ENCODE measurements around the gene DDR1. TPM values are rescaled to one million over a fixed set of nuclear protein-coding genes. Genes with fewer than 3 reads are reported as not detected.

Gene DDR1
- 113 and 115 TPM in 2 replicates for total RNA-seq (2022)
- percentile 64 among the genes with signal in this experiment for Bru-seq, nascent RNA
- BruChase-seq, experiment 1, labeled RNA remaining after a 2-hour chase = percentile 75 among the genes with signal in this experiment
- percentile 89 among the genes with signal in this experiment for BruChase-seq, experiment 2, labeled RNA remaining after a 6-hour chase
- long read RNA-seq, transcript DDR1-224 (16 exons, 3,832 nt) = minor isoform, 5 of 125 reads
- long read RNA-seq, transcript DDR1-232 (17 exons, 3,588 nt) = major isoform, 14 of 125 reads
- long read RNA-seq, partial matches to known transcripts = 69 of 125 reads
- long read RNA-seq, other reads (novel, unspliced or antisense) = 29 of 125 reads

DNA sequence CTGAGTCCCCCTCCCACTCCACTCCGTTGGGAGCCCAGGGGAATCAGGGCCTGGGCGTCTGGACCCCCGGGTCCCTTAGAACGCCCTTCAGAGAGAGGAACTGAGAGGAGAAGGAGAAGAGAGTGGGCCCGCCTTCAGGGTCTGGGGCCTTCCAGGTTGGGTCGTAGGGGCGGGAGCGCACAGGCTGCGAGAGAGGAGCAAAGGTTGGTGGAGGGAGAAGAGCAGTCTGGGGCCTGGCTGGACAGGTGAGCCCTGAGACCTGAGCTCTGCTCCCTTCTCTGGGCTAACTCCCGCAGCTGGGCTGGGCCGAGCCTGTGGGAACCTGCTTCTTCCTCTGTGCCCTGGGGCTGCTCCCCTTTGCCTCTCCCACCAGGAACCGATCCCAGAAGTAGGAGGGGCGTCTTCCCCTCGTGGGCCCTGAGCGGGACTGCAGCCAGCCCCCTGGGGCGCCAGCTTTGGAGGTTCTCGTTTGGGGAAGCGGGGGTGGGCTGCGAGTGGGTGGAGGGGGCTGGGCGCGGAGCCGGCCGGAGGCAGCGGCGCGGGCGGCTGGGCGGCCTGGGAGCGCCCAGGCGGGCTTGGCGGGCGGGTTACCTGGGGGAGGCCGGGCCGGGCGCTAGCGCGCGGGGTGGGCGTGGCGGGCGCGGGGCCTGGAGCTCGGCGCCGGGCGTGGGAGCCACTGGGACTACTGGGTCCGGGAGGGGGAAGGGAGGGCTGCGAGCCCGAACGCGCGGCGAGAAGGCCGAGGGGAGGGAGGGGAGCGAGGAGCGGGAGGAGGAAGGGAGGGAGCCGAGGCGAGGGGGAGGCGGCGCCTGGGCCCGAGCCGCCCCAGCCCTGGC lies at the start of gene DDR1:
TSS of gene DDR1 (plus strand) at position 835 of the 836 bp plus-strand sequence. CDS start 4,211 bp downstream, outside the sequence.
- Mint-ChIP-seq H3K9me3 (ENCODE audit: unreplicated experiment) (no peaks in the 10 kb centered on the region), H3K27me3 (ENCODE audit: insufficient read depth, unreplicated experiment) (no peaks in the 10 kb centered on the region), H3K36me3 (ENCODE audit: insufficient read depth, unreplicated experiment) (peaks cover 6% of the 10 kb centered on the region), H3K27ac (ENCODE audit: unreplicated experiment) (peak within 1 kb of the TSS; percentile 82), H3K4me3 (ENCODE audit: unreplicated experiment) (peak within 1 kb of the TSS; percentile 83), H3K4me1 (ENCODE audit: low read depth, unreplicated experiment) (peaks cover 43% of the 10 kb centered on the region)
- Histone ChIP-seq H3K36me3 (ENCODE audit: control insufficient read depth, insufficient read depth, low read length) (0 out of 2 replicates have a peak, but pooled peaks cover 1% of the 10 kb centered on the region), H3K27me3 (replicated peaks; ENCODE audit: control insufficient read depth, insufficient read depth, low read length) (no peaks in the 10 kb centered on the region), H3K4me3 (ENCODE audit: low read depth, low read length) (peak within 1 kb of the TSS; percentile 46), H3K9me3 (no peaks in the 10 kb centered on the region), H3K4me1 (peaks cover 39% of the 10 kb centered on the region)
- DNase-seq = peak; percentile 81 to 82
- TF ChIP-seq, protein P1, sequence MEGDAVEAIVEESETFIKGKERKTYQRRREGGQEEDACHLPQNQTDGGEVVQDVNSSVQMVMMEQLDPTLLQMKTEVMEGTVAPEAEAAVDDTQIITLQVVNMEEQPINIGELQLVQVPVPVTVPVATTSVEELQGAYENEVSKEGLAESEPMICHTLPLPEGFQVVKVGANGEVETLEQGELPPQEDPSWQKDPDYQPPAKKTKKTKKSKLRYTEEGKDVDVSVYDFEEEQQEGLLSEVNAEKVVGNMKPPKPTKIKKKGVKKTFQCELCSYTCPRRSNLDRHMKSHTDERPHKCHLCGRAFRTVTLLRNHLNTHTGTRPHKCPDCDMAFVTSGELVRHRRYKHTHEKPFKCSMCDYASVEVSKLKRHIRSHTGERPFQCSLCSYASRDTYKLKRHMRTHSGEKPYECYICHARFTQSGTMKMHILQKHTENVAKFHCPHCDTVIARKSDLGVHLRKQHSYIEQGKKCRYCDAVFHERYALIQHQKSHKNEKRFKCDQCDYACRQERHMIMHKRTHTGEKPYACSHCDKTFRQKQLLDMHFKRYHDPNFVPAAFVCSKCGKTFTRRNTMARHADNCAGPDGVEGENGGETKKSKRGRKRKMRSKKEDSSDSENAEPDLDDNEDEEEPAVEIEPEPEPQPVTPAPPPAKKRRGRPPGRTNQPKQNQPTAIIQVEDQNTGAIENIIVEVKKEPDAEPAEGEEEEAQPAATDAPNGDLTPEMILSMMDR (IDR thresholded peaks at IDR 0.05; ENCODE audit: insufficient read depth in 1 of 2, low read depth in 1 of 2, low read length in 1 of 2, severe bottlenecking in 1 of 2, unreplicated experiment in 1 of 2) = no peak
- ChIA-PET POLR2A (interaction anchor here (0.6 to 1.0 kb wide), 3 partner anchors 25 to 326 kb away, joined by 4 to 12 read pairs (median 4); partner anchors contain the start of gene PRR3), CTCF (interaction anchor here (0.6 to 3.2 kb wide), 12 partner anchors 24 to 203 kb away, joined by 3 to 21 read pairs (median 10); partner anchors contain the start of genes GTF2H4 and VARS2)
- no TSS peak for BruUV-seq (replicated peaks)
- intact Hi-C loops (cut with micrococcal nuclease; ENCODE audit: unreplicated experiment) = loop anchor here (2.0 kb wide), 1 partner anchor 25 kb away; the partner anchor contains the start of gene GTF2H4

DNA sequence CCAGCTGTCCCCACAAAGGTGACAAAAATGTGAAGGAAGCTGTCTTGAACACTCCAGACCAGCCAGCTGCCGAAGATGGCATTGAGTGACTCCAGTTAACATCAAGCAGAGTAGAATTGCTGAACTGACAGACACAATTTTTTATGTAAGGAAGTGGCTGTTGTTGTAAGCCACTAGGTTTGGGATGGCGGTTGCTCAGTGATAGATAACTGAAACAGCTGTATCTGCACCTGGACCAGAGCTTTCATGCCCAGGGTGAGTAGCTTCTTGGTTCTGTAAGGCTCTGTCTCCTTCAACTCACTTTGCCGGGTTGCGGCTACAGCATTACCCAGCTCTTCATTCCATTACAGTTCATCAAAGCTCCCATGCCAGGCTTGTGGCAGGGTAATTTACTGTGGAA lies 49.7 kb upstream of the DDR1 start:
- H3K9me3 Mint-ChIP-seq (ENCODE audit: unreplicated experiment) = no peaks in the 10 kb centered on the region
- no peak overlapping the region for H3K4me3 Mint-ChIP-seq (ENCODE audit: unreplicated experiment)
- intact Hi-C loops (cut with micrococcal nuclease; ENCODE audit: unreplicated experiment) = no loop called here
- H3K27ac Mint-ChIP-seq (ENCODE audit: unreplicated experiment) = no peak overlapping the region
- no peaks in the 10 kb centered on the region for H3K27me3 ChIP-seq (replicated peaks; ENCODE audit: control insufficient read depth, insufficient read depth, low read length)
- no TSS peak for BruUV-seq (replicated peaks)
- POLR2A ChIA-PET = no interaction called here
- peaks cover 9% of the 10 kb centered on the region for H3K4me1 ChIP-seq
- TF ChIP-seq, protein P1 (IDR thresholded peaks at IDR 0.05; ENCODE audit: insufficient read depth in 1 of 2, low read depth in 1 of 2, low read length in 1 of 2, severe bottlenecking in 1 of 2, unreplicated experiment in 1 of 2) = no peak
- no peak for DNase-seq
- H3K9me3 ChIP-seq = no peaks in the 10 kb centered on the region
- no peaks in the 10 kb centered on the region for H3K36me3 Mint-ChIP-seq (ENCODE audit: insufficient read depth, unreplicated experiment)
- H3K27me3 Mint-ChIP-seq (ENCODE audit: insufficient read depth, unreplicated experiment) = no peaks in the 10 kb centered on the region
- CTCF ChIA-PET = interaction anchor here (1.5 kb wide), 1 partner anchor 9 kb away, joined by 3 read pairs; no protein-coding TSS in a partner anchor
- no peaks in the 10 kb centered on the region for H3K36me3 ChIP-seq (ENCODE audit: control insufficient read depth, insufficient read depth, low read length)
- H3K4me1 Mint-ChIP-seq (ENCODE audit: low read depth, unreplicated experiment) = peaks cover 16% of the 10 kb centered on the region
- H3K4me3 ChIP-seq (ENCODE audit: low read depth, low read length) = no peak overlapping the region

DNA sequence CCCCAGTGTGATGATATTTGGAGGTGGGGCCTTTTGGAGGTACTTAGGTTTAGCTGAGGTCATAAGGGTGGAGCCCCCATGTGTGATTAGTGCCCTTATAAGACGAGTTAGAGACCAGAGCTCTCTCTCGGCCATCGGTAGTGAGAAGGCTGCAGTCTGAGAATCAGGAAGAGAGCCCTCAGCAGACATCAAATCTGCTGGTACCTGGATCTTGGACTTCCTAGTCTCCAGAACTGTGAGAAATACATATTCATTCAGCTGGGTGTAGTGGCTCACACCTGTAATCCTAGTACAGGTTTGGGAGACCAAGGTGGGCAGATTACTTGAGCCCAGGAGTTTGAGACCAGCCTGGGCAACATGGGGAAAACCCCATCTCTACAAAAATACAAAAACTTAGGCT lies 48.7 kb upstream of the DDR1 start:
- Histone ChIP-seq H3K27me3 (replicated peaks; ENCODE audit: control insufficient read depth, insufficient read depth, low read length) (no peaks in the 10 kb centered on the region), H3K4me1 (peaks cover 12% of the 10 kb centered on the region), H3K4me3 (ENCODE audit: low read depth, low read length) (no peak overlapping the region), H3K36me3 (ENCODE audit: control insufficient read depth, insufficient read depth, low read length) (no peaks in the 10 kb centered on the region), H3K9me3 (no peaks in the 10 kb centered on the region)
- Mint-ChIP-seq H3K4me1 (ENCODE audit: low read depth, unreplicated experiment) (peaks cover 14% of the 10 kb centered on the region), H3K27ac (ENCODE audit: unreplicated experiment) (no peak overlapping the region), H3K4me3 (ENCODE audit: unreplicated experiment) (no peak overlapping the region), H3K36me3 (ENCODE audit: insufficient read depth, unreplicated experiment) (no peaks in the 10 kb centered on the region), H3K9me3 (ENCODE audit: unreplicated experiment) (no peaks in the 10 kb centered on the region), H3K27me3 (ENCODE audit: insufficient read depth, unreplicated experiment) (no peaks in the 10 kb centered on the region)
- TF ChIP-seq, protein P1 (IDR thresholded peaks at IDR 0.05; ENCODE audit: insufficient read depth in 1 of 2, low read depth in 1 of 2, low read length in 1 of 2, severe bottlenecking in 1 of 2, unreplicated experiment in 1 of 2) = no peak
- CTCF ChIA-PET = no interaction called here
- POLR2A ChIA-PET = no interaction called here
- intact Hi-C loops (cut with micrococcal nuclease; ENCODE audit: unreplicated experiment) = no loop called here
- no TSS peak for BruUV-seq (replicated peaks)
- DNase-seq = no peak

All from Caco-2 (cell line).